Fibroblast of skin of left biceps (primary cell): ENCODE results near the gene PSG11.
"Not testable (repeated sequence)": the region's sequence is repeated elsewhere in the genome, so short reads cannot be mapped to it uniquely, and the experiment has no call there.

ENCODE experiments used
- DNase-seq, 2 experiments: peaks; one replicate each; pipeline ENCODE4 v3.0.0-alpha.2; 2013; ENCODE audit warnings: low read depth in 2 of 2

The PSG11 gene

DNA sequence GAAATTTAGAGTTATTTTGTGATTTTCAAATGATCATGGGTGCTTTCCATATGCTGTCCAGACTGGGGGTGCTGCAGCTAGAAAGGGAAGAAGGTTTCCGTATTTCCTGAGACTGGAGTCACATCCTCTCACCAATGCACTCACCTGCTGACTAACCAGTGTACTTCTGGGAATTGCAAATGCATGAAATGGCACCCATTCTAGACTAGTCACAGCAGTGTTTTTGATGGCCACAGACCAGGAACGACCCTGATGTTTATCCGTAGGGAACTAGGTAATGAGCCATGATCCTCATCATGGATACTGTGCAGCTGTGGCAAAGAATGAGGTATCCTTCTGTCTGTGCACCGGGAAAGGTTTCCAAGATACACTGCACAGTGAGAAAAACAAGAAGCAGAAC is 37.1 kb downstream of the PSG11 start:
- DNase-seq, result not testable (repeated sequence)

DNA sequence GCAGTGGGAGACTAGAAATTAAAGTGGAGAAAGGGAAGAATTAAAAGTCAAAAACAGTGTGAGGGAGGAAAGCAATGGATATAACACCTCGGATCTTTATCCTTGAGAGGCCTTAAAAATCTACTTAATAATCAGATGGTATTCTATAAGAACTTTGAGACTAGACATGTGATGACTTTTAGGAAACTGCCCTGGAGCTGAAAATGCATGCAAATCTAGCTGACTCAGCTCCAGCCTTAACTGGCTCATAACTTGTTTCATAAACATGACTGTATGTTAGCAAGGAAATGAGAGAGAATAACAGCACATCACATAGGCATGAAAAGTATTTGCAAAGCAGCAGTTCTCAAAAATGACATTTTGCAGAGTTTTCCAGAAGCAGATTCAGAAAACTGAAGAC is 38.1 kb downstream of the PSG11 start:
- DNase-seq, result not testable (repeated sequence)

DNA sequence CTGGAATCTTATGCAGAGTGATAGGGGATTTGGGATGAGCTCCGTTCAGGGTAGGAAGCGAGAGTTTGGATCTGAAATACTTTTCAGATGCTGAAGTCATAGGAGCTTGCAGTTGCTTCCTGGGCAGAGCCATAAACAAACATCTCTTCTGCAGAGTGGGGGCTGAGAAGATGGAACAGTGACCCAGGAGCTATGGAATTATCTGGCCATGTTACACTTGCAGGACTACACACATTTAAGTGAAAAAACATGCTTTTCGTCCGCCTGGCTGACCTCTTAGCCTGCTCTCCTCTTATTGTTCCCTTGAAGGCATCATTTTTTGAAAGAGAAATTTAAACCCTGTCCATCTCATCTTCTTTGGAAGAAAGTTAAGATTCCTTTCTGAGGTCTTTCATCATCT is 40.7 kb downstream of the PSG11 start:
- no peak for DNase-seq

DNA sequence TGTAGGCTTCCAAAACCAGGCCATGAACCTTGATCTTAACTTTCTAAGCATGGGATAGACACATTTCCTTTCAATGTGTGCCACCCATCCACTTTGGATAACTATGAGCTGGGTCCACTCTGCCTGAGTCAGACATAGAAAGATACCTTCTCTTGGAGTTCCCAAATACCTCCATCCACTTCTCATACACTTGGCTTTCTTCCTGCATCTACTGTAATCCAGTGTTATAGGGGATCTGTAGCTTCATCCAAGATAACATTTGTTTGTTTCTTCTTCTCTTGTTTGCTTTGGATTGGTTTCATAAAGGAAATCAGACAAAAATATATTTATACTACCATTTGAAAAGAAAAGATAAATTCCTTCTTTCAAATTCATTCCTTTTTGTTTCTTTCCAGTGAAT is 44.2 kb downstream of the PSG11 start:
- not testable (repeated sequence) for DNase-seq

DNA sequence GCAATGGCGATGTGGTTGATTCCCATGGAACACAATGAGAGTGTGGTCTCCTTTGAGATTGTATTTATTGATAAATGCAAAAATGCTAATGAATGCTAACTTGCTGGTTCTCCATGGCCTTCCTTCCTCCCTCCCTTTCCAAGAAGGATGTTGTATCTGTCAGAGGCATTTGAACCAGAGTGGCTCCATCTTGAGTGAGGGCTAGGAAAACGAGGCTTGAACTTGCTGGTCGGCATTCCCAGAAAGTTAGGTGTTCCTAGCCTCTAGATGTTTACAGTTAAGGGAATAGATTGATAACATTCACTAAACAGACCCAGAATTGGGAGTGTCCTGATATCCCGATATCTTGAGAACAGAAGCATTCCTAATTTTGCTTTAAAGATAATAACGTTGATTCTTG is 54.8 kb downstream of the PSG11 start:
- DNase-seq, result not testable (repeated sequence)

DNA sequence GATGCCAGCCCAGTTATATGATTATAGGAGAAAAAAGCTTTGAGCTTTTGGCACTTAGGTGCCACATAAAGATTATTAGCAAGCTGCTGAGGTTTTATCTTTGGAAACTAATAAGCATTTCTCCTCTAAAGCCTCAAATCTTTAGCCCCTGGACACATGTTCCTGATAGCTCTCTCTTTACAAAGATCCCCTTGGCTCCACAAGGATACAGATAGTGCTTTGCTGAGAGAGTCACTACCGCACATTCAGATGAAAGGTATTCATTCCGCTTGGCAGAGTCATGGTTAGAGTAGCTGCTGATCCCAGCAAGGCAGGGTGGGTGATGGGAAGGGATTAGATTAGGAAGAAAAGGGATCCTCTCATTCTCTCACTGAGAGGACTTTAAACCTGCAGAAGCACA is 61.1 kb downstream of the PSG11 start:
- peak; percentile 3 to 19 for DNase-seq

DNA sequence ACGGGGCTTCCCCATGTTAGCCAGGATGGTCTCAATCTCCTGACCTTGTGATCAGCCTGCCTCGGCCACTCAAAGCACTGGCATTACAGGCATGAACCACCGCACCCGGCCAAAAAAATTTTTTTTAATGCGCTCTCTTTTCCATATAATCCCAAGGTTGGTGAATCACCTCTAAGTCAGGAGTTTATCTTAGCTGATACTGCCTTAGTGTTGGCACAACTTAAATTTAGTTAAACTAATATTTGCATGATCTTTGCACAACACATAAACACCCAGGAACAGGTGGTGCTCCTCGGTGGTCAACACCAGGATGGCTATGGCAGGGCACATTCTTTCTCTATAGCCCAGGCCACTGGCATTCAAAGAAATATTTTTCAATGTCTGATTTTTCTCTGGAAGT is 65.2 kb downstream of the PSG11 start:
- no peak for DNase-seq
